Measurements from ENCODE around the gene SPATA6. TPM values are rescaled to one million over a fixed set of nuclear protein-coding genes. Genes with fewer than 3 reads are reported as not detected.

The SPATA6 gene
- total RNA-seq, 2 experiments from 2014 or later = 1.8 to 1.9 TPM

DNA sequence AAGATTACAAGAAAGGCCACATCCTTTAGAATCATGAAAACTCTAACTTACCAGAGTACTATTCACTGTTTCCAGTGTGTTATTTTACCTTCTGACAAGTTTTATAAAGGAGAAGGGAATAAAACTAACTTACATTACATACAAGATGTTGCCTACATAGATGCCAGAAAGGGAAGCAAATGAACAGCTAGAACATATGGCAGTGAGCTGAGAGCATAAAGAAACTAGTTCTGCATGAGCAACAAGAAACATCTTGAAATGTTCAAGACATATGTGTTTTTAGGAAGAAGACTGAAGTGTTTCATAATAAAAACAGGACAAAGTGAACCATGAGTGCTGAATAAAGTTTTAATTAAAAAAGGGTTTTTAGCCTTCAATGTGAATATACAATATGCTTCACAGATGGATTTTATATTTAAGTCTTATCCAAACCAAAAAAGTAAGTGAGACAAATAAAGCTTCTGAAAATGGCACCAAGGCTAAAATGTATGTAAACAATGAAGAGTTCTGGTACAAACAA, 210.1 kb downstream of the SPATA6 start:
- Mint-ChIP-seq H3K27me3 (peaks cover 2% of the 10 kb centered on the region), H3K36me3 (no peaks in the 10 kb centered on the region), H3K27ac (no peak overlapping the region), H3K4me3 (no peak overlapping the region), H3K4me1 (ENCODE audit: low read depth) (no peaks in the 10 kb centered on the region), H3K9me3 (no peaks in the 10 kb centered on the region)
- intact Hi-C loops (cut with micrococcal nuclease) = no loop called here
- DNase-seq = no peak
- CTCF ChIA-PET = no interaction called here
- POLR2A ChIA-PET = no interaction called here

DNA sequence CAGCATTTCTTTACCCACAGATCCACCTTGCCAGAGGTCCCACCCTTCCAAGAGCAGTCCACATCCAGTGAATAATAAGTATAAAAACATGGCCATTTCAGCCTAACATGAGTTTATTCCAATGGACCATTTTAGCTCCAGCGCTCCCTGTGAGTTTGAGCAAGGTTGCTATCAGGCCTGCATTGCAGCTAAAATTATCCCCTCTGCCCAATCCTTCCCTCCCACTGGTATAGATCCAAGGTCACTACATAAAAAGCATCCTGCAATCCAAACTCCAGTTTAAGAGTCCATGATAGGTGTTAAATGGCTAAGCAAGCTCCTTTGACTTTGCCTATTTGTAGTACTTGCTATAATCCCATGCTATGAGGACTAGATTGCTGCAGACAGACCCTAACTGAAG, 213.9 kb downstream of the SPATA6 start:
- POLR2A ChIA-PET = no interaction called here
- Mint-ChIP-seq H3K9me3 (no peaks in the 10 kb centered on the region), H3K4me1 (ENCODE audit: low read depth) (no peaks in the 10 kb centered on the region), H3K27ac (no peak overlapping the region), H3K36me3 (no peaks in the 10 kb centered on the region), H3K4me3 (no peak overlapping the region), H3K27me3 (peaks cover 2% of the 10 kb centered on the region)
- intact Hi-C loops (cut with micrococcal nuclease) = no loop called here
- CTCF ChIA-PET = no interaction called here
- DNase-seq = no peak

DNA sequence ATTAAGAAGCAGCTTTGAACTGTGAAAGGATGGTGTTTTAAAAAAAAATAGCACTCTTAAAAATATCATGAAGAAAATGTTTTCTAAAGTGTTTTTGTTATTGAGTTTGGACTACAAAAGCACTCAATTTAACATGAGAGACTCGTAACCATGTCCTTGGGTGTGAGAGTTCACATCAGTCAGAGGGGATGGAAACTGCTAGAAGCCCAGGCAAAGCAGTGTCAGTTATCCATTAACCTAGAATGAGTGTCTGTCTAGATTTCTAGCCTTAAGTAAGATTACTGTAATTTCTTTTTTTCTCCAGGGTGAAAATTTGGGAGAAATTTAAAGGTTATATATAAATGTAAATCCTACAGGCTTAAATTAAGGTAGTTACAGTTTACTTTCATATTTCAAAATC, 217.8 kb downstream of the SPATA6 start:
- ChIA-PET POLR2A (no interaction called here), CTCF (no interaction called here)
- DNase-seq = no peak
- Mint-ChIP-seq H3K27ac (no peak overlapping the region), H3K4me3 (no peak overlapping the region), H3K27me3 (peaks cover 3% of the 10 kb centered on the region), H3K9me3 (no peaks in the 10 kb centered on the region), H3K4me1 (ENCODE audit: low read depth) (no peaks in the 10 kb centered on the region), H3K36me3 (no peaks in the 10 kb centered on the region)
- intact Hi-C loops (cut with micrococcal nuclease) = no loop called here

GRCh38 chr1:48251821-48252220, 220.2 kb downstream of the SPATA6 start:
- H3K27ac Mint-ChIP-seq = no peak overlapping the region
- peaks cover 5% of the 10 kb centered on the region for H3K27me3 Mint-ChIP-seq
- CTCF ChIA-PET = interaction anchor here (0.9 kb wide), 1 partner anchor 51 kb away, joined by 3 read pairs; no protein-coding TSS in a partner anchor
- H3K4me3 Mint-ChIP-seq = no peak overlapping the region
- POLR2A ChIA-PET = no interaction called here
- no peaks in the 10 kb centered on the region for H3K36me3 Mint-ChIP-seq
- intact Hi-C loops (cut with micrococcal nuclease) = no loop called here
- no peaks in the 10 kb centered on the region for H3K4me1 Mint-ChIP-seq (ENCODE audit: low read depth)
- no peak for DNase-seq
- no peaks in the 10 kb centered on the region for H3K9me3 Mint-ChIP-seq

- Mint-ChIP-seq H3K4me3 (no peak overlapping the region), H3K27ac (no peak overlapping the region), H3K9me3 (no peaks in the 10 kb centered on the region), H3K36me3 (no peaks in the 10 kb centered on the region), H3K4me1 (ENCODE audit: low read depth) (no peaks in the 10 kb centered on the region), H3K27me3 (peaks cover 5% of the 10 kb centered on the region)
- POLR2A ChIA-PET = no interaction called here
- CTCF ChIA-PET = interaction anchor here (0.9 kb wide), 1 partner anchor 51 kb away, joined by 3 read pairs; no protein-coding TSS in a partner anchor
- intact Hi-C loops (cut with micrococcal nuclease) = no loop called here
- no peak for DNase-seq
Observed at GRCh38 chr1:48251323-48251722, 220.7 kb downstream of the SPATA6 start.

GRCh38 chr1:48250572-48250971, 221.4 kb downstream of the SPATA6 start:
- Mint-ChIP-seq H3K36me3 (no peaks in the 10 kb centered on the region), H3K9me3 (no peaks in the 10 kb centered on the region), H3K27me3 (peaks cover 5% of the 10 kb centered on the region), H3K27ac (no peak overlapping the region), H3K4me3 (no peak overlapping the region), H3K4me1 (ENCODE audit: low read depth) (no peaks in the 10 kb centered on the region)
- DNase-seq = no peak
- ChIA-PET POLR2A (no interaction called here), CTCF (no interaction called here)
- intact Hi-C loops (cut with micrococcal nuclease) = no loop called here

DNA sequence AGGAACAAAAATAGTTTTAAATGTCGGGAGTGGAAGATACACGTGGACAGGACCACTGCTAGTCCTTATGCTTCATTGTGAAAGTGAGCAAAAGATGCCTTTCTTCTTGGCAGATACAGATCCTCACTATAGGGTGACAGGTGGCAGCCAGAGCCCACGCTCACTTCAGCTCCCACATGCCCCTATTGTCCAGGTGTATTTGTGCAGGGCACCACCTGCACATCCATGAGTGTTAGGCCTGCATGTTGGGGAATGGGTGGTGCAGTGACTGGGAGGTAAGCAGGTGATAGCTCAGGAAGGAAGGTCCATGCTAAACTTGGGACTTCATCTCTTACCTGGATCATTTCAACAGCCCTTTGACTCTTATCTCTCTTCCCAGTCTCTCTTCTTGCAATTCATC, 222.1 kb downstream of the SPATA6 start:
- H3K27me3 Mint-ChIP-seq = peaks cover 5% of the 10 kb centered on the region
- no peaks in the 10 kb centered on the region for H3K36me3 Mint-ChIP-seq
- H3K4me3 Mint-ChIP-seq = no peak overlapping the region
- H3K9me3 Mint-ChIP-seq = no peaks in the 10 kb centered on the region
- intact Hi-C loops (cut with micrococcal nuclease) = no loop called here
- no peaks in the 10 kb centered on the region for H3K4me1 Mint-ChIP-seq (ENCODE audit: low read depth)
- CTCF ChIA-PET = no interaction called here
- POLR2A ChIA-PET = no interaction called here
- no peak overlapping the region for H3K27ac Mint-ChIP-seq
- DNase-seq = no peak

- Mint-ChIP-seq H3K36me3 (no peaks in the 10 kb centered on the region), H3K4me3 (no peak overlapping the region), H3K9me3 (no peaks in the 10 kb centered on the region), H3K4me1 (ENCODE audit: low read depth) (no peaks in the 10 kb centered on the region), H3K27me3 (peaks cover 5% of the 10 kb centered on the region), H3K27ac (no peak overlapping the region)
- ChIA-PET CTCF (no interaction called here), POLR2A (no interaction called here)
- intact Hi-C loops (cut with micrococcal nuclease) = no loop called here
- DNase-seq = no peak
Observed at GRCh38 chr1:48248356-48248755, 223.6 kb downstream of the SPATA6 start.

GRCh38 chr1:48246727-48247126, 225.3 kb downstream of the SPATA6 start:
- H3K4me3 Mint-ChIP-seq = no peak overlapping the region
- intact Hi-C loops (cut with micrococcal nuclease) = no loop called here
- H3K27ac Mint-ChIP-seq = no peak overlapping the region
- no peaks in the 10 kb centered on the region for H3K9me3 Mint-ChIP-seq
- ChIA-PET CTCF (no interaction called here), POLR2A (no interaction called here)
- peaks cover 5% of the 10 kb centered on the region for H3K27me3 Mint-ChIP-seq
- H3K36me3 Mint-ChIP-seq = no peaks in the 10 kb centered on the region
- H3K4me1 Mint-ChIP-seq (ENCODE audit: low read depth) = no peaks in the 10 kb centered on the region
- no peak for DNase-seq

Other genes starting within 250 kb of the SPATA6 start
- gene SLC5A9, start 249.5 kb downstream of the SPATA6 start, total RNA-seq = not detected